Right kidney (tissue), 9 donors: ENCODE results near the gene ISCA1.
"Not testable (repeated sequence)": the region's sequence is repeated elsewhere in the genome, so short reads cannot be mapped to it uniquely, and the experiment has no call there.

Source experiments
- DNase-seq: peaks from one replicate; pipeline ENCODE4 v3.0.0-alpha.2; 2016
- long read RNA-seq, 8 donors: transcript quantifications; one replicate each; lab custom pipeline, GENCODE V29; 2026

ISCA1 gene
- long read RNA-seq, donor 1, transcript ISCA1-203 (4 exons, 1,958 nt) = major isoform, 15 of 16 reads
- long read RNA-seq, donor 1, partial matches to known transcripts = 0 of 16 reads
- long read RNA-seq, donor 1, other reads (novel, unspliced or antisense) = 0 of 16 reads
- long read RNA-seq, donor 2, transcript ISCA1-203 (4 exons, 1,958 nt) = major isoform, 18 of 18 reads
- long read RNA-seq, donor 2, partial matches to known transcripts = 0 of 18 reads
- long read RNA-seq, donor 2, other reads (novel, unspliced or antisense) = 0 of 18 reads
- long read RNA-seq, donor 3, transcript ISCA1-203 (4 exons, 1,958 nt) = major isoform, 9 of 10 reads
- long read RNA-seq, donor 3, partial matches to known transcripts = 0 of 10 reads
- long read RNA-seq, donor 3, other reads (novel, unspliced or antisense) = 0 of 10 reads
- long read RNA-seq, donor 4, transcript ISCA1-203 (4 exons, 1,958 nt) = major isoform, 12 of 12 reads
- long read RNA-seq, donor 4, partial matches to known transcripts = 0 of 12 reads
- long read RNA-seq, donor 4, other reads (novel, unspliced or antisense) = 0 of 12 reads
- long read RNA-seq, donor 5, transcript ISCA1-203 (4 exons, 1,958 nt) = major isoform, 13 of 14 reads
- long read RNA-seq, donor 5, partial matches to known transcripts = 0 of 14 reads
- long read RNA-seq, donor 5, other reads (novel, unspliced or antisense) = 0 of 14 reads
- long read RNA-seq, donor 6, transcript ISCA1-203 (4 exons, 1,958 nt) = major isoform, 17 of 18 reads
- long read RNA-seq, donor 6, partial matches to known transcripts = 0 of 18 reads
- long read RNA-seq, donor 6, other reads (novel, unspliced or antisense) = 0 of 18 reads
- long read RNA-seq, donor 7, transcript ISCA1-203 (4 exons, 1,958 nt) = major isoform, 18 of 19 reads
- long read RNA-seq, donor 7, partial matches to known transcripts = 0 of 19 reads
- long read RNA-seq, donor 7, other reads (novel, unspliced or antisense) = 0 of 19 reads
- long read RNA-seq, donor 8, transcript ISCA1-203 (4 exons, 1,958 nt) = major isoform, 17 of 18 reads
- long read RNA-seq, donor 8, partial matches to known transcripts = 0 of 18 reads
- long read RNA-seq, donor 8, other reads (novel, unspliced or antisense) = 0 of 18 reads

GRCh38 chr9:86282077-86282978 is at the start of gene ISCA1:
TSS of gene ISCA1 (minus strand) at chr9:86282538. CDS start at chr9:86282458, 80 bp downstream.
- peak; percentile 97 for DNase-seq

DNA sequence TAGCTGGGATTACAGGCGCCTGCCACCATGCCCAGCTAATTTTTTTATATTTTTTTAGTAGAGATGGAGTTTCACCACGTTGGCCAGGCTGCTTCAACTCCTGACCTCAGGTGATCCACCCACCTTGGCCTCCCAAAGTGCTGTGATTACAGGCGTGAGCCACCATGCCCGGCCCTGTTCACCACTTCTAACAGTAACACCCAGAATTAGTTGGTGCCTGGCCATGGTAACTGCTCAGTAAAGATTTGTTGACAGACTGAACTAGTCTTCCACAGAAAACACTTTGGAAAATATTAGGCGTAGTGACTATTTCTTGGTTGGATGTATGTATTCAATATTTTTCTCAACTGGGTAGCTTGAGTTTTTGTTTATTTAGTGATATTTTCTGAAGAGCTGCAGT is 47.8 kb upstream of the ISCA1 start:
- no peak for DNase-seq

GRCh38 chr9:86329649-86330048 is 47.3 kb upstream of the ISCA1 start:
- DNase-seq = no peak

DNA sequence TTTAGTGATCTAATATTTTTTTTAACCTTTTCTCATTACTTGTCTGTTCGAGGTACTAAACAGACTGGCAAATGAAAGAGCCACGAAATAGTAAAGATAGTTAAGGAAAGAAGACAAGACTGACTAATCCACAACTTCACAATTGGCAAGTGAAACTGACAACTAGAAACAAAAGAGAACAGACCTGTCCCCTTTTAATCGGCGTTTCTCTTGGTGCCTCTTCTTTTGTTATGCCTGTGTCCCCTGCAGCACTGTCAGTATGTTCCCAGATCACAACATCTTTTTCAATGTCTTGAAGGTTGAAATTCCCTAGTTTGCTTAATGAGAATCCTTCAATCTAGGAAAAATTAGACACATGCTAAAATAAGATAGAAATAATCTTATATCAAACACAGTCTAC is 45.8 kb upstream of the ISCA1 start:
- no peak for DNase-seq

- DNase-seq = no peak
Measured at GRCh38 chr9:86326536-86326935, 44.2 kb upstream of the ISCA1 start.

DNA sequence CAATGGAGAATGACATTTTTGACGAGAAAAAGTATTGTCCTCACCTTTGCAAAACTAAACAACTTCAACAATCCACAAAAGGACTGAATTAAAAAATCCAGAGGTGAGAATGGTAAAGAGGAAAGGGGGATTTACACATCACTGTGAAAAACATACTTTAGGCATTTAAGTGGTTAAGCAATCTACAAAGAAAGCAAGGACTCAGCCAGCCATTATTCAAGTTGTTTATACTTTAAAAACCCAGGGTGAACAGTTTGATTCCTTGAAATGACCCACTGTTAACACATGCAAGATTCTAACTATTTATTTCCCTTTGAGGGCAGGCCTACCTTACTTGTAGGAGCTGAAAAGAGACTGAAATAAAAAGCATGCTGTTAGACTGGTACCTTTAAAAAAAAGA is 42.6 kb upstream of the ISCA1 start:
- DNase-seq = no peak

DNA sequence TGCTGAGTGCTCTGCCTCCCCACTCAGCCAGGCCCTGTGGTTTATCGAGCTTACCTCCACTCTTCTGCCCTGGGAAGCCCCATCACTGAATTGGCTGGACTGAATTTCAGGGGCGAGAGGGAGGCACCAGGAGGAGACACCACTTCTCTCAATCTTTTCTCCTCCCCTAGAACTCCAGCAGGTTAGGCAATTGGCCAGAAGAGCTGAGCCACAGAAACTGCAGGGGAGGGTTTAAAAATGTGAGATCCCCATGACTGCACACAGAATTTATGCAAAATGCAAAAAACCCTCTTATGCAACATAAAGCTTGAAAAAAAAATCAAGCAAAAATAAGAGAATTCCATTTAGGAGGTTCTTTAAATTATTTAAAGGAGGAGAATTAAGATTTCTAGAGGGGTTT is 42.0 kb upstream of the ISCA1 start:
- DNase-seq = no peak

GRCh38 chr9:86322973-86323644 is 40.8 kb upstream of the ISCA1 start:
- DNase-seq = no peak

- DNase-seq = no peak
Measured at GRCh38 chr9:86321373-86321772, 39.0 kb upstream of the ISCA1 start.

- no peak for DNase-seq
Measured at GRCh38 chr9:86318187-86318586, 35.8 kb upstream of the ISCA1 start.

DNA sequence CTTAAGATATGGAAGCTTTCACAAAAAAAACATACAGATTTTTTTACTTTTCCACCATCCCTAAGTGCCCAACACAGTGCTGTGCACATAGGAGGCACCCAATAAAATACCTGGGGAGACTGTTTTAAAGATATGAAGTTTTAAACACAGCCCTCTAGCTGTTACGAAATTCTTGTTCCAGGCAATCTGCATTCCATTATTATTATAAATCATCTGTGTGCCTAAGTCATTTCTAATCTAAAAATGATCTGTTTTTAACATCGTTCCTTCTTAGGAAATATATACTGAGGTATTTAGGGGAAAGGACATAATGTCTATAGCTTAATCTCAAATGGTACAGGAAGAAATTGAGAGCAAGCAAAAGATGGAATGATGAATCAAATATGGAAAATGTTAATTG is 32.7 kb upstream of the ISCA1 start:
- DNase-seq = no peak

DNA sequence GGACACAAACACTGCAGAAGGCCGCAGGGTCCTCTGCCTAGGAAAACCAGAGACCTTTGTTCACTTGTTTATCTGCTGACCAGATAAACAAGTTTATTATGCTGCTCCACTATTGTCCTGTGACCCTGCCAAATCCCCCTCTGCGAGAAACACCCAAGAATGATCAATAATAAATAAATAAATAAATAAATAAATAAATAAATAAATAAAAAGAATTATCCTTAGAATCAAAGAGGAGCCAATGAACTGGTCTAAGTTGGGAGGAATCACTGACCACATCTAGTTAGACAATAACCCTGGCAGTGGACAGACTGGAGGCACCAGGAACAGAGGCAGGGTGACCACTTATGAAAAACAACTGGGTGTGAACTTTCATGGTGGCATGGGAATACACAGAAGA is 30.6 kb upstream of the ISCA1 start:
- not testable (repeated sequence) for DNase-seq

- DNase-seq = no peak
Measured at GRCh38 chr9:86308687-86309086, 26.3 kb upstream of the ISCA1 start.

GRCh38 chr9:86304236-86304730 is 21.9 kb upstream of the ISCA1 start:
- no peak for DNase-seq

- no peak for DNase-seq
Measured at GRCh38 chr9:86303316-86303975, 21.1 kb upstream of the ISCA1 start.

DNA sequence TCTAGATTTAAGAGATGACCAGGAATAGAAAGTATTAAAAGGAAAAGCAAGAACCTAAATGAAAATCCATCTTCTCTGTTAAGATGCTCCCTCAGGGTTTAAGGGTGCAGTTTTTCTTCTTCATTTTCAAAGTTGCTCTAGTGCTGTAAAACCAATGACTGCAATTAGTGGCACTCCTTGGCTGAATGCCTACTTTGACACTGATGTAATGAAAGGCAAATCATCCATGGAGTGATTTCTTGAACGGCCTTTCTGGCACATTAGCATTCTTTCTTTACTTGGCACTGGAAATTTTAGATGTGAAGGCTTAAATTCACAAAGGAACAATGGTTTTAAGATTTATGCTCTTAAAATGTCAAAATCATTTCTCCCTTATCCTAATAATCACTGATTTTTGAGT is 19.3 kb upstream of the ISCA1 start:
- no peak for DNase-seq

GRCh38 chr9:86300701-86301100 is 18.4 kb upstream of the ISCA1 start:
- no peak for DNase-seq

DNA sequence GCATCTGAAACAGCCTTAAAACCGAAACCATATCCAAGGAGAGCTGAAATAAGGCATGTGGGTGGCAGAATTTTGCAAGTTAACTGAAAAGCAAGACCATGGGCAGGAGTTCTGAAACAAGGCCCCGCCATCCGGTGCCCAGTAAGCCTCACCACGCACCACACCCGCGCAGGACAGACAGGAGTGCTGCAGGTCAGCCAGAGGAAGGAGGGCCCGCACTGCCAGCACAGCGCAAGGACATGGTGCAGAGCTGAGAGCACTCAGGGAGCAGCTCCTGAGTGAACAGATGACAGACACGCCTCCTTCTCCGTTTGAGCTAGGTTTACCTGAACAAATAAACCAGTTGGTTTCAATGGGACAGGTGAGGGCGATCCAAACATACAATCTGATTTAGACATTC is 16.5 kb upstream of the ISCA1 start:
- no peak for DNase-seq

- not testable (repeated sequence) for DNase-seq
Measured at GRCh38 chr9:86290341-86290740, 8.0 kb upstream of the ISCA1 start.

- DNase-seq = no peak
Measured at GRCh38 chr9:86288499-86289198, 6.3 kb upstream of the ISCA1 start.
